Kidney (tissue), 14 donors: ENCODE data around the gene SAMM50. TPM values are rescaled to one million over a fixed set of nuclear protein-coding genes. Genes with fewer than 3 reads are reported as not detected.

Experiments used
- DNase-seq, 5 donors: peaks; one replicate each; pipeline ENCODE4 v3.0.0-alpha.2; 2013 to 2020
- FAIRE-seq: peaks from 2 replicates; lab custom pipeline; 2012; peaks lifted over from hg19 to GRCh38; lab: Jason Lieb, UNC
- H3K27ac ChIP-seq, 2 donors: one replicate each; pipeline ENCODE4 v1.7.0; 2013; ENCODE audit warnings: low read depth in 2 of 2, low read length in 2 of 2, inconsistent platforms in 1 of 2
- H3K27me3 ChIP-seq: one replicate; pipeline ENCODE4 v1.7.1; 2013; ENCODE audit warnings: low read length, inconsistent platforms; ENCODE audit not compliant: control insufficient read depth, insufficient read depth
- H3K36me3 ChIP-seq, 3 donors: one replicate each; pipeline versions ENCODE4 v1.7.0 to v1.7.1; 2013; ENCODE audit warnings: low read length in 3 of 3, control low read depth in 1 of 3, inconsistent platforms in 1 of 3; ENCODE audit not compliant: insufficient read depth in 3 of 3, control insufficient read depth in 2 of 3
- H3K4me1 ChIP-seq, 3 donors: one replicate each; pipeline versions ENCODE4 v1.7.0 to v1.7.1; 2013; ENCODE audit warnings: low read length in 3 of 3, inconsistent platforms in 1 of 3, low read depth in 1 of 3; ENCODE audit not compliant: control insufficient read depth in 2 of 3, insufficient read depth in 2 of 3
- H3K4me3 ChIP-seq, 3 donors: one replicate each; pipeline versions ENCODE4 v1.7.0 to v1.8.1; 2013; ENCODE audit warnings: low read length in 3 of 3, control low read depth in 1 of 3, inconsistent platforms in 1 of 3
- H3K9ac ChIP-seq, 3 donors: one replicate each; pipeline versions ENCODE4 v1.7.0 to v1.7.1; 2013; ENCODE audit warnings: low read length in 3 of 3, control low read depth in 1 of 3, inconsistent platforms in 1 of 3
- H3K9me3 ChIP-seq, 3 donors: one replicate each; pipeline versions ENCODE4 v1.7.0 to v1.7.1; 2013; ENCODE audit warnings: low read length in 3 of 3, control low read depth in 1 of 3, inconsistent platforms in 1 of 3; ENCODE audit not compliant: control insufficient read depth in 2 of 3, insufficient read depth in 1 of 3
- CTCF ChIP-seq: IDR thresholded peaks from 3 replicates; pipeline ENCODE4 v1.5.1; 2012; ENCODE audit warnings: mild to moderate bottlenecking, moderate library complexity, borderline replicate concordance; ENCODE audit not compliant: insufficient read depth; ENCODE audit errors: extremely low read depth
- intact Hi-C: fragments of 100-400 bp; cut with DNase I; formaldehyde crosslinking; loops from one replicate; pipeline ENCODE4 v1.11.1; 2022
- polyA plus RNA-seq: library from polyadenylated mRNA; stranded (reverse); fragments of 350-450 nt; fragmentation: Illumina TruSeq; extraction: RNeasy Lipid Tissue Mini Kit (QIAGEN cat#74804); gene quantifications from one replicate; pipeline ENCODE4 v1.2.3, GENCODE V29; 2014; ENCODE audit warnings: low read depth, low replicate concordance; ENCODE audit not compliant: insufficient read depth
- total RNA-seq: library from RNA; stranded (reverse); fragmentation: NEBNext Ultra II Directional; extraction: Animal tissue kit (Norgen Biotek cat#: 25700); gene quantifications from one replicate; pipeline ENCODE4 v1.2.1, GENCODE V29; 2021
- donor health status: control.
- donor health status: control.
- donor health status: control.
- donor health status: control.
- donor health status: control.
- donor health status: DM: yes; HTN: yes; CAD: no.
- donor health status: Normal renal cell carcinoma (clear cell type).

SAMM50 gene
- total and polyA plus RNA-seq, 2 donors from 2014 or later: 34.9 to 57.0 TPM

- Histone ChIP-seq H3K9ac (no peak overlapping the region), H3K9me3 (no peaks in the 10 kb centered on the region), H3K4me1 (no peaks in the 10 kb centered on the region), H3K36me3 (no peaks in the 10 kb centered on the region), H3K27ac (no peak overlapping the region), H3K27me3 (no peaks in the 10 kb centered on the region), H3K4me3 (no peak overlapping the region)
- intact Hi-C loops: no loop called here
- peak in 1 of 5 donors; percentile 29 for DNase-seq
- no peak for TF ChIP-seq CTCF
- FAIRE-seq: no peak
These were observed 82.5 kb downstream of the SAMM50 start for GRCh38 chr22:44037519-44038375.

DNA sequence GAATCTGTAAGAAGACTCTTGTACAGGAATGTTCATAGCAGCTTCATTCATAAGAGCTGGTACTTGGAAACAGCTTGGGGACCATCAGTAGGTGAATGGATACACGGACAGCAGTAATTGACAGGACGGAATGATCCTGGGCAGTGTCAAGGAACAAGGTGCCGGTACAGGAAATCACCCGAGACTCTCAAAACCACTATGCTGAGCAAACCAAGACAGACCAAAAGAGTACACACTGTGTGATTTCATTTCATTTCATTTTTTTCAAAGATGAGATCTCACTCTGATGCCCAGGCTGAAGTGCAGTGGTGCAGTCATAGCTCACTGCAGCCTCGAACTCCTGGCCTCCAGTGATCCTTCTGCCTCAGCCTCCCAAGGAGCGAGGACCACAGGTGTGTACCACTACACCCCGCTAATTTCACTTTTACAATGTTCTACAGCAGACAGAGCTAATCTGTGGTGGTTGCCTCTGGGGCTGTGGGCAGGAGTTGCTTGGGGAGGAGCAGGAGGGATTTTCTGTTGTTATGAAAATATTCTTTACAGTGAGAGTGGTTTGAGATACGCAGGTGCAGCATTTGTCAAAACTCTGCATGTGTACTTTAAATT is 84.4 kb downstream of the SAMM50 start:
- DNase-seq (no peak), FAIRE-seq (no peak)
- H3K4me1 ChIP-seq: no peaks in the 10 kb centered on the region
- no peak overlapping the region for H3K4me3 ChIP-seq
- no peak overlapping the region for H3K9ac ChIP-seq
- intact Hi-C loops: no loop called here
- TF ChIP-seq CTCF: no peak
- H3K9me3 ChIP-seq: no peaks in the 10 kb centered on the region
- H3K36me3 ChIP-seq: no peaks in the 10 kb centered on the region
- H3K27ac ChIP-seq: no peak overlapping the region
- H3K27me3 ChIP-seq: no peaks in the 10 kb centered on the region

DNA sequence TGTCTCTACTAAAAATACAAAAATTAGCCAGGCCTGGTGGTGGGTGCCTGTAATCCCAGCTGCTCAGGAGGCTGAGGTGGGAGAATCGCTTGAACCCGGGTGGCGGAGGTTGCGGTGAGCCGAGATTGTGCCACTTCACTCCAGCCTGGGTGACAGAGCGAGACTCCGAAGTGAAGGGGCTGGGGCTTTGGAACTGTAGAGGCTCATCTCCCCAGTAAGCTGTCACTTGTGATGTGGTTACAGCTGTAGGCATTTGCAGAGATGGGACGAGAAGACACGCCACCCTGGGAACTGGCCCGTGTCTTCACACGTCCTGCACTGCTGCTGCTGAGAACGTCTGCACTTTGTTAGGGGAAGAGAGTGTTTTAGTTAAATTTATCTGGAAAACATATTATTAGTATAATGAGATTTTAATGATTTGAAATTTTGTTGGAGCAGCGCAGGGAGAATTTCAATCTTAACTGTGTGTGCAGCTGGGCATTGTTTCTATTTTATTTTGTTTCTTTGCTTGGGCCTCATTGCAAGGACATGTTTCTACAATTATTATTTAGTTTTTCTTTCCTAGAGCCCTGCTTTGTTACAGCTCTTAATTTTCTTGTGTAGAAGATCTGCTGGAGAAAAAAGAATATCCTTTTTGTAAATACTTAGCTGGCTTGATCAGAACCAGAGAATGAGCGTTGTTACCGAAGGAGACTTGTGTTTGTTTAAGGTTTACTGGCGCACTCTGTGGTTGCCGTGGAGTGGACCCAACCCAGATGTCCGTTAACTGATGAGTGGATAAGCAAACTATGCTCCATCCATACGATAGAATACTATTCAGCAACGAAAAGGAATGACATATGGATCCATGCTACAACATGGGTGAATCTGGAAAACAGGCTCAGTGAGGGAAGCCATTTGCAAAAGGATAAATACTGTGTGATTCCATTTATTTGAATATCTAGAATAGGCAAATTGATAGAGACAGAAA is 87.3 kb downstream of the SAMM50 start:
- Histone ChIP-seq H3K27ac (no peak overlapping the region), H3K9me3 (no peaks in the 10 kb centered on the region), H3K36me3 (no peaks in the 10 kb centered on the region), H3K4me3 (no peak overlapping the region), H3K9ac (no peak overlapping the region), H3K4me1 (no peaks in the 10 kb centered on the region), H3K27me3 (no peaks in the 10 kb centered on the region)
- no peak for TF ChIP-seq CTCF
- DNase-seq (no peak), FAIRE-seq (no peak)
- intact Hi-C loops: no loop called here
